SKM-1 treated with dmso at 0.1 percent for 144 hours (cell line): Measurements from ENCODE around the gene CNTF.
"Not testable (repeated sequence)": the region's sequence is repeated elsewhere in the genome, so short reads cannot be mapped to it uniquely, and the experiment has no call there.

ENCODE experiments used
- DNase-seq: peaks from one replicate; lab custom pipeline; 2025; ENCODE audit not compliant: unreplicated experiment; lab: John Stamatoyannopoulos, UW

The CNTF gene

GRCh38 chr11:58622344-58622743 lies at the start of gene CNTF:
Gene CNTF (plus strand): TSS chr11:58622665. CDS start chr11:58622753, 88 bp downstream.
- no peak for DNase-seq

- DNase-seq = not testable (repeated sequence)
Measured at GRCh38 chr11:58572906-58573305, 49.6 kb upstream of the CNTF start.

DNA sequence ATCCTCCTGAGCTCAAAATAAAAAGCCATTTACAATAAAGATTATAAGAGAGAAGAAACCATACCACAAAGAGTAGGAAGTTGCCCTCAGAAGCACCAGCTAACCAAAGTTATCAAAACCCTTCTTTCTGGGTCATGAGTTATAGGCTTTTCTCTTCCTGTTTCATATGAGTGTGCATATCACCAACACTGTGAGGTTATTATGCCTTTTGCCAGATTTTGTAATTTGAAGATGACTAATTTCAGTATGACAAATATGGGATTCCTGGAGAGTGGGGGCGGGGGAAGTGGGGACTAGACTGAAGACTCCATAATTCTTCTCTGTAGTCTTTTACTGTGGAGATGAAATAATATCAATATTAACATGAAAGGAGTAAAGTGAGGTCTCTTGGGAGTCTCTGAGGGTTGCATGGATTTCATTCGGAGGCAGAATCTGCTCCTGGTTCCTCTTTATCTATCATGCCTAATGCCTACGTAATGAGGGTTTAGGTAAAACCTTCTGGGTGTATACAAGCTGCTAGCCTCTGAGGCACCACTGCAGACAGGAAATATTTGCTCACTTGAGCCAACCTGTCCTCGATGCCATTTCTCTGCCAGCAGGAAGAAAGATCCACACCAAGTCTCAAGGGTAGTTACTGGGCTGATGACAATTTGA lies 48.9 kb upstream of the CNTF start:
- peak; percentile 42 for DNase-seq

- no peak for DNase-seq
Measured at GRCh38 chr11:58574881-58575280, 47.6 kb upstream of the CNTF start.

- DNase-seq = peak; percentile 89
Measured at GRCh38 chr11:58575377-58576020, 47.0 kb upstream of the CNTF start, which contains the start of gene LPXN. Gene LPXN (minus strand): TSS chr11:58575856. CDS start chr11:58575772, 84 bp downstream.

DNA sequence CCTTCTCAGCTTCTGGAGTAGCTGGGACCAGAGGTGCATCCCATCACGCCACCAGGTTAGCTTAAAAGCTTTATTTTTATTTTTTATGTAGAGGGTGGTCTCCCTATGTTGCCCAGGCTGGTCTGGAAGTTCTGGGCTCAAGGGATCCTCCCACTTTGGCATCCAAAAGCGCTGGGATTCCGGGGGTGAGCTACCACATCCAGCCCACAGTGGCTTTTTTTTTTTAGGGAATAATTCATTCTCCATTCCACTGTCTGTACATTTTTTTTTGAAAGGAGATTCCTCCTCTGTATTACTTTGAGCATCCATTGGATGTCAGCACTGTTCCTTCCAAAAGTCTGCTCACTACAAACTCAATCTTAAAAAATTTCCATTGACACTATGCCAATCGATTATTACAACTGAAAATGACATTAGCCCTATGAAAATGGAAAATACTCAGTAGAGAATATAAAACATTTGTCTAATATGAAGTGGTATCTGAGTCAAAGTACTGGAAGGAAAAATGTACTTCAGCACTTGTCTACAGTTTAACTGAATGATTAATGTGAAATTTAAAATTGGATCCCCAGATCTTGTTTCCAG lies 45.5 kb upstream of the CNTF start:
- DNase-seq = no peak

DNA sequence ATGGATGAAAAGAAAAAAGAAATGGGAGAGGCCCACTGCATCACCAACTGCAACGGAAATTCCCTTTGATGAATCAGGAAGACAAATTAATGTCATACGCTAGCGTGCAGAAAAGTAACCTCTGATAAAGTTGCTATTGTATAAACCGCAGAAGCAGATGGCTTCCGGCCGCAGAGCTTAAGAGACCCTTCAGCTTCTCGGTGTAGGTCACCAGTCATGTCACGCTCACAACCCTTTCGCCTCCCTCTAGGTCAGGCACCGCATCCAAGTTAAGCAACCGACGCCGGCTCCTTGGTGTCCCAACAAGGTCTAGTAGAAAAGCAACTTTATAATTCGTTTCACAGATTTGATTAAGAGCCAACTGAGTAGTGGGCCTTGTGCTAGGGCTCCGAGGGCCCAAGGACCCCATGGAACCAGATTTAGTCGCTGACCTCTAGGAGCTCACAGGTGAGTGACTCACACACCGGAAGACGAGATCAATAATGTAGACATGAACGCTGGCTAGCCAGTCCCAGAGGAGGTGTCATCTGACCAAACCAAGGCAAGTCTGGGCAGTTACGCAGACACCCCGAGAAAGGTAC lies 44.8 kb upstream of the CNTF start:
- DNase-seq = peak; percentile 77

GRCh38 chr11:58578136-58578634 lies 44.3 kb upstream of the CNTF start:
- DNase-seq = peak; percentile 98

GRCh38 chr11:58578635-58579191 lies 43.8 kb upstream of the CNTF start, which contains the start of gene ZFP91:
Gene ZFP91 (plus strand): TSS chr11:58579063. CDS start chr11:58579282, 219 bp downstream.
- peak; percentile 93 for DNase-seq

DNA sequence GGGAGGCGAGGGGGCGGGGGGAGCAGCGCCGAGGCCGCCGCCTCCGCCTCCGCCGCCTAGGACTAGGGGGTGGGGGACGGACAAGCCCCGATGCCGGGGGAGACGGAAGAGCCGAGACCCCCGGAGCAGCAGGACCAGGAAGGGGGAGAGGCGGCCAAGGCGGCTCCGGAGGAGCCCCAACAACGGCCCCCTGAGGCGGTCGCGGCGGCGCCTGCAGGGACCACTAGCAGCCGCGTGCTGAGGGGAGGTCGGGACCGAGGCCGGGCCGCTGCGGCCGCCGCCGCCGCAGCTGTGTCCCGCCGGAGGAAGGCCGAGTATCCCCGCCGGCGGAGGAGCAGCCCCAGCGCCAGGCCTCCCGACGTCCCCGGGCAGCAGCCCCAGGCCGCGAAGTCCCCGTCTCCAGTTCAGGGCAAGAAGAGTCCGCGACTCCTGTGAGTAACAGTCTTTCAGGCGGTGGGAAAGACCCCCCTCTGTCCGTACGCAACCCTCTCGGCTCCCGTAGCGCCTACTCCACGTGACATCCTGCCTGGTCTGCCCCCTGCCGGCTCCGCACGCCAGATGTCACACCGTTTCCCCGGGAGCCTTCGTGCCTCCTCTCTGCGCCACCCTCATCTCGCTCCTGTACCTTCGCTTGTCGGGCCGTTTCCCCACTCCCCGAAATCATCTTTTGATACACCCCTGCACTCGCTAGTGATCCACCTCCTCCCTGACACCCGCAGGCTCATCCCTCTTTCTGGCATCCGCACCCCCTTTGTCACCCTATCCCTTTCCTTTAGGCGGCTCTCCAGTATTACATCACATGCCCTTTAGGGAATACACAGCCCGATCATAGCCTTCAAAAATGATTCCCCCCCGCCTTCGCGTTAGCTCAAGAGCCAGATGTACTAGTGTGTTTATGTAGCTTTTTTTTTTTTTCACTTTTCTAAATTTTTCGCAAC lies 43.0 kb upstream of the CNTF start:
- DNase-seq = peak; percentile 77

DNA sequence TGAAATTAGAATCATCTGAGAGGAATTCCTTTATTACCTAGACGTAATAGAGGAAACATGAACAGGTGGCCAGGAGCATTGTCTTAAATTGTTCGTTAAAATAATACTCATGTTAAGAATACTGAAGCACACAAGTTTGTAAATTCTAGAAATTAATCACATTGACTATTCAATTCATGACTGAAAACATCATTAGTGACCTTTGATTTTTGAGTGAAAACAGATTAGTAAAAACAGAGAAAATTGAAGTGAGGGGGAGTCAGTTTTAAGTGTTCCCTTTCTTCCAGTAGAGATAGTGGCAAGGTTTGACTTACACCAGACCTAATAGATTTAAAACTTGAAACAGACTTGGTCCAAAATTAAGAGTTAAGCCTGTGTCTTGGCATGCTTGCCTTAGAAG lies 42.2 kb upstream of the CNTF start:
- DNase-seq = no peak

DNA sequence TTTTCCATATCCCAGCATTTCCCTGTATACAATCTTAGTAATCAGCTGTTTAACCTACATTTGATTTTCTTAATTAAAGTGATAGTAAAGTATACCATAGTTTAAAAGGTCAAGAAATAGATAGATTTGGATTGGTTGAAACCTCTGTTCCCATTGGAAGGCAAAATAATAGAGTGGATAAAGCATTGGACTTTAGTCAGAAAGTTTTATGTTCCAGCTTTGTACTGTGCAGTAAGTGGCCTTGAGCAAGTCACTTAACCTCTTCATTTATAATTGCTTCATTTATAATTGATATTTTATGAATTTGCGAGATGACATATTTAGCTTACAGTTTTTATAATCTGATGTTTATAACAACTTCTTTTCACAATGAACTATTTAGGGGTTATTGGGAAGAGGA lies 40.0 kb upstream of the CNTF start:
- DNase-seq = no peak

DNA sequence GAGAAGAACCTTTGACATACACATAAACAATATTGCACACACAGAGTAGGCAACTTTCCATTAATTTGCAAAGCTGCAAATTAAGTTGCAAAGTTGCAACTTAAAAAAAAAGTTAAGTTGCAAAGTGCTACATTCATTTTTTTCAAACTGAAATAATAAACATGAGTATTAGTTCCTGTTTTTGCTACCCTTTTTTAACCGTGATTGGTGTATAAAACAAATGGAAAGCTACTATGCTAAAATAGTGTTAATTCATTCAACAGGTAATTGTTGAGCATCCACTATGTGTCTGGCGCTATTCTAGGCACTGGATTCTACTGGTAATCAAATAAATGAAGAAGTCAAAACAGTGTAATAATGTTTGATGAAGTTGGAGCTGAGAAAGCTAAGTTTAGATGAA lies 35.5 kb upstream of the CNTF start:
- DNase-seq = no peak

GRCh38 chr11:58591659-58592058 lies 30.8 kb upstream of the CNTF start:
- no peak for DNase-seq

DNA sequence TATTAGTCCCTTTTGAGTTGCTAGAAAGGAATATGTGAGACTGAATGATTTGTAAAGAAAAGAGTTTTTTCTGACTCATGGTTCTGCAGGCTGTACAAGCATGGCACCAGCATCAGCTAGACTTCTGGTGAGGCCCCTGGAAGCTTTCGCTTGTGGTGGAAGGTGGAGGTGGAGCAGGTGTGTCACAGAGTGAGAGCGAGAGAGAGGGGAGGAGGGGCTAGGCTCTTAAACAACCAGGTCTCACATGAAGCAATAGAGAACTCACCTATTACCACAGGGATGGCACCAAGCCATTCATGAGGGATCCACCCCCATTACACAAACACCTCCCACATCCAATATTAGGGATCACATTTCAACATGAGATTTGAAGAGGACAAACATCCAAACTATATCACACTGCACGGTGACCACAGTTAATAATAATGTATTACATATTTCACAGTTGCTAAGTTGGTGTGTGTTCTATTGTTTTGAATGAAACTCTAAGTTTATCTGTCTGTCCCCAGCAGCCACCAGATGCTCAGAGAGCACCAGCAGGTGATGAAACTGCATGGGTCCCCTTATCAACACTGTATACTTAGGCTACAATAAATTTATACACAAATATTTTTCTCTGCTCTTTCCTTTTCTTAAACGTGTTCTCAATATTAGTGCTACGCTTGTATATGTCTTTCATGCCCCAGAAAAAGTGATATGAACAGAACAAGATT lies 29.5 kb upstream of the CNTF start:
- DNase-seq = no peak

DNA sequence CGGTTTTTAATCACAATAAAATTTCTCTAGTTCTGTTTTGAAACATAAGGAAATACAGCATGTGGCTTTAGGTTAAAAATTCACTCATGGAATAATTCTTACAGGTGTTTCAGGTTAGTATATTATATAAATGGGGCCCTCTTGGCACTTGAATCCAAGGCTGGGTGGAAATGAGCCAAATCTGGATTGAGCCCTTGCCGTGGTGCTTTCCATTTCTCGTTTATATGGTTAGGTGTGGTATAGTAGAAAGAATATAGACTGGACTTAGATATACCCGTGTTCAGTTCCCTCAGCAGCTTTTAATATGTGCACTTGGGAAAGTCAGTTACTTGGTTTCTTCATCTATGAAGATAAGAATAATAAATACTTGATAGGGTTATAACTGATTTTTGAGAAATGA lies 27.6 kb upstream of the CNTF start:
- DNase-seq = no peak

DNA sequence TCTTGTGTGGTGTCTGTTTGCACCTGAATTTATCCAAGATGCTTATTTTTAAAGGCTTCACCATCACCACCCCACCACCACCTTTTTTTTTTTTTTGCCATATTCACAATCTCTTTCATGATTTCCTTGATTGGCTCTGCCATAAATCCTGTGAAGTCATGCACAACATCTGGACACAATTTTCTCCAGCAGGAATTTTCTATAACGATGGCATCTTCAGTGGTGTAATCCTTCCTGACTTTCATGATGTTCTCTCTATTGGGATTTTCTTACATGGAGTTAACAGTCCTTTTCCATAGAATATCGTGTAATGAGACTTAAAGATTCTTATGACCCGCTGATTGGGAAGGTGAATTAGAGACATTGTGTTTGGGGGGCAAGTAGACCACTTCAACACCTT lies 25.8 kb upstream of the CNTF start:
- no peak for DNase-seq

DNA sequence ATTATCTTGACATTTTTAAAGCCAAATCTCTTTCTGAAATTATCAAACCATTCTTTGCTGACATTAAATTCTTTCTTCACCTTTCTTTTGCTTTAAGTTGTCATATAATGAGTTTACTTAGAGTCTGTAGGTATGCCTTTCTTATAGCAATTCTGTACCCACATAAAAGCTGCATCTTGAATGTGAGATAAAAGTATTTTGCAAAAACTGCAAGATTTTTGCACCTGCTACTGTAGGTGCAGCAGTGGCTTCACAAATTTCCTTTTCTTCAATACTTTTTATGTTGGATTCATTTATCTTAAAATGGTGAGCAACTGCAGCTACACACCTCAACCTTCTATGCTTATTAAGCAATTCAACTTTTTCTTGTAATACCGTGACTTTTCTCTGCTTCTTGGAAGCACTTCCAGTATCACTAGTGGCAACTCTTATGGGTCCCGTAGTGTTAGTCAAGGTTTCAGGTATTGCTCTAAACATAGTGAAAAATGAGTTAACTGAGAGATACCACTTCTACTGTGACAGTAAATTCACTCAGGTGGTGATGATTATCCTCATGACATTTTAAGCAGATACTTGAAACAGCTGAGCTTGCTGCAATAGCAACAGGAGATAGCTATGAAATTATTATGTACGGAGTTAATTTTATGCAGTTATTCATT lies 24.9 kb upstream of the CNTF start:
- no peak for DNase-seq

GRCh38 chr11:58600510-58600909 lies 22.0 kb upstream of the CNTF start:
- DNase-seq = no peak
